GM19035 (cell line): ENCODE measurements around the gene C1D.

Experiments used
- ATAC-seq: cut with Tn5 transposase; IDR thresholded peaks from one replicate; pipeline ENCODE4 v1.9.1; 2021; ENCODE audit not compliant: unreplicated experiment

The C1D gene

GRCh38 chr2:68059784-68060525 lies 2.8 kb downstream of the C1D start:
- no peak for ATAC-seq

GRCh38 chr2:68057658-68058396 lies 5.0 kb downstream of the C1D start:
- no peak for ATAC-seq

DNA sequence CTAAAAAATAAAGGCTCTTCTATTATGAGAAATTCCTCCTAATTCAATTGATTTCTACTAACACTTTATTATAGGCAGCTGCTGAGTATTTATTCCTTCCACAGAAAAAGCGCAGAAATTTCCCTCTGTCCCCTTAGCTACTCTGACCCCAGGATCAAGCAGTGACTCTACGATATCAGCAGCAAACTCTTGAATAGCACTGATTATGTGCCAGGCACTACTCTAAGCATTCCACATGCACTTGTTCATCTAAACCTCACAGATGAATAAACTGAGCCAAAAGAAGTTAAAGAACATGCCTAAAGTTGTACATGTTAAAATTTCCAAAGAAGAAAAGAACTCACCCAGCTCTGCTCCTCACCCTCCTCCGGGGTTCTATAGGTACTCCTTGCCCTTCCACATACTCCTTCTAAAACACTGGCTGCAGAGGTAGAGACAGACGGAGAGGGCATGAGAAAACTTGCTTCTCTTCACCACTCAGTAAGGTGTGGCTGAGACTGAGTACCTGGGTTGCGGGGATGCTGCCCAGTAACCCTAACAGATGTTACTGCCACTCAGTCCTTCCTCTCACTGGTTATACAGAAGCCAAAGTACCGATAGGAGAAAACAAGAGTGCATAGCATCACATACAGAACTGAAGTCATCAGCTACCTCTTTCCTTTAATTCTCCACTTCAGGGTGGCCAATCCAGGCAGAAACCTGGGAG lies 9.9 kb downstream of the C1D start:
- no peak for ATAC-seq

- ATAC-seq: no peak
Observed at GRCh38 chr2:68050353-68050752, 12.5 kb downstream of the C1D start.

- no peak for ATAC-seq
Observed at GRCh38 chr2:68046642-68047240, 16.1 kb downstream of the C1D start.

- no peak for ATAC-seq
Observed at GRCh38 chr2:68046224-68046623, 16.6 kb downstream of the C1D start.

GRCh38 chr2:68045342-68045741 lies 17.5 kb downstream of the C1D start:
- no peak for ATAC-seq

DNA sequence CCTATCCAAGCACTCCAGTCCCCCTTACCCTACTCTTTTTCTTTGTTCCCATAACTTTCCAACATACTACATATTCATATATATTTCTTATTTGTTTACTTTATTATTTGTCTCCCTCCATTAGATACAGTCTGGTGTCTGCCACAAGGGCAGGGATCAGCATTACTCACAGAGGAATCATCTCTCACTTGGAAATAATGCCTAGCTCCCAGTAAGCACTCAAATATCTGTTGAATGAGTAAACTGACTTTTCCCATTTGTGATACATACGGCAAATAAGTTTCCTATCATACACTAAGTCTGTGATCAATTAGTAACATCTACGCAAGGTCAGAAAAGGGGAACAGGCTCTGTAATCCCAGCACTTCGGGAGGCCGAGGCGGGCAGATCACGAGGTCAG lies 18.7 kb downstream of the C1D start:
- ATAC-seq: no peak

DNA sequence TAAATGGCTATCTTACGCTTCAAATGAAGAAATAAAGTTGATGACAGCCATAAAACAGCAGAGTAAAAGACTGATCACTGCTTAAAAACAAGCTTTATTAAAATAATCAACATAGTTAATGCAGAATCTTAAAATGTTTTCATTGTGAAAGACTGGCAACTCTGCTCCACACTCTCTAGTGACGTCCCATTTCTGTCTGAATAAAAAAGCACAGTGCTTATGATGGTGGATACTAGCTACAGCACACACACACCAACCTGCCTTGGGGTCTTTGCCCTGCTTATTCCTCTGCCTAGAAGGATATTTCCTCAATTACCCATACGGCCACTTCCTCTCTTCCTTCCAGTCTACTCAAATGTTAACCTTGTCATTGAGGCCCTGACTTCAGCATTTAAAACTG lies 19.1 kb downstream of the C1D start:
- ATAC-seq: no peak

DNA sequence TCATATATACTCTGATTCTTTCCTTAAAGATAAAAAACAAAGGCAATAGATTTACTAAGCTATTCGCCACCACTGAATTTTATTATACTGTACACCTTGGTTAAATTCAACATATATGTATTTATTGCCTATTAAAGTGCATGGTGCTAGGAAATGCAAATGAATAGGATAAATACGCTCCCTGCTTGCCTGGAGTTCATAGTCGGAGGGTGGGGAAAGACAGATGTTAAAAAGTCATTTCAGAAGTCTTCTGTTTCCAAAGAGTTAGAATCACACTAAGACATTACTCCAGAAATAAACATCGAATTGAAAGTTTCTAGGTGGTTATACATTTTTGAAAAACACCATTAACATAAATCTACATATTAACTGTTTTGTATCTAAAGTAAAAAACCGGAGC lies 19.8 kb downstream of the C1D start:
- no peak for ATAC-seq

GRCh38 chr2:68041704-68042245 lies 21.0 kb downstream of the C1D start:
- no peak for ATAC-seq

GRCh38 chr2:68040078-68040477 lies 22.7 kb downstream of the C1D start:
- ATAC-seq: no peak

- no peak for ATAC-seq
Observed at GRCh38 chr2:68039317-68039716, 23.5 kb downstream of the C1D start.

- no peak for ATAC-seq
Observed at GRCh38 chr2:68032702-68033101, 30.1 kb downstream of the C1D start.

DNA sequence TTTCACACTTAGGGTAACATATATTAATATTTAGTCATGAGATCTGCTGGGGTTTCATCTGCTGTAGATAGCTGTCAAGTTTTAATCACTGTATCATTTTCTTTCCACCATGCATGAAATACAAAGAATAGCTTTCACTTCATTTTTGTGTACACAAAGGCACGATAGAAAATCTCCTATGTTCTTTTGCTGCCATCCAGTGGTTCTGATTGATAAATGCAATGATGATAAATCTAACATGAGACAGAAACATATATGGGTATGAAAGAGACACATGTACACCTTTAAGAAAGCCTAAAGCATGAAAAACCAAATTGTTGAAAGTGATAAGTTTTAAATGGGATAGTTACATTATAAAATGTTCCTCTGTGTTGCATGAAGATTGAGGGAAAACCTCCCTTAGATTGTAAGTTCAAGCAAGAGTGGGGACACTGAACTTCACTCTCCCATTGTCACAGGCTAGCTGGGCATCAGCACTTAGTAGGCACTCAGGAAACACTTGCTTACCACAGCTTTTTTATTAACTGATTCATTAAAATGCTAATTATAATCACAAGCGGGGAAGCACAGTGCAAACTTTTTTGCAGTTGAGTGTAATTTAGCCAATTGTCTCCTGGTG lies 31.2 kb downstream of the C1D start:
- peak; percentile 88 for ATAC-seq

GRCh38 chr2:68031043-68031442 lies 31.8 kb downstream of the C1D start:
- no peak for ATAC-seq

GRCh38 chr2:68030529-68030928 lies 32.3 kb downstream of the C1D start:
- no peak for ATAC-seq

DNA sequence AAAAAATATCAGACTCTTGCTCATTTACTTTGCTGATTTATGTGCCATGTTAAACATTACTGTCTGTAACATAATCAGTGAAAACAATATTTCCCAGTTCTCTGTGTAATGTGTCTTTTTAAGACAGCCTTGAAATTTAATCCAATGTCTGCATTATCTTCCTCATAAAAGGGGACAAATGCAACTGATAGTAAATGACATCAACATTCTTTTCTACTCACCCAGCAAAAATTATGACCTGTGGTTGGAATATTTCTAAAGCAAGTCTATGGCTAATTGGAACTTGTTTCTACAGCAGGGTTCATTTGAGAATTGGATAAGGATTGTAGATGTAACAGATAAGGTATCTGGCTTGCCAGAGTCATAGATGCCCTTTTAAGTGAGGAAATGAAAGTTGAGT lies 34.8 kb downstream of the C1D start:
- no peak for ATAC-seq

DNA sequence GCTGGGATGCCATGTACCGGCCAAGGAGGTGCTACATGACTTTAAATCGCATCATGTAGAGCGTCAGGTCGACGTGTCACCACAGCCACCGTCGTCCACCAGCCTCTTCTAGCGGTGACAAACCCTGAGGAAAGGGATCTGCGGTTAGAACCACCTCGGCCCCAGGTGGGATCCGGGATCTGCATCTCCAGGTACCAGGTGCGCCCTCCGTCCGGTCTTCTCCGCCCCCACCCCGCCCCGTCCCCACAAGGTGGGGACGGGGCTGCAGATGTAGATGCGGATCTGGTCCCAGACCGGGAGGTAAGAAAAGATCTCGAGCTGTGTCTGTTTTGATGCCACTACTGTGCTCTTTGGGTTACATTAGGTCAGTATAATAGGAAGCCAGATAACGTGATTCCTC lies 38.4 kb downstream of the C1D start:
- no peak for ATAC-seq

GRCh38 chr2:68023904-68024303 lies 38.9 kb downstream of the C1D start:
- no peak for ATAC-seq

GRCh38 chr2:68018727-68019126 lies 44.1 kb downstream of the C1D start:
- no peak for ATAC-seq
